Measurements from ENCODE around the gene DMWD.

- TF ChIP-seq CTCF (IDR thresholded peaks at IDR 0.05) (no peak), POLR2A (IDR thresholded peaks at IDR 0.05) (no peak)
These were observed 28.2 kb downstream of the DMWD start for GRCh38 chr19:45764475-45764874.
